HCT116 (cell line): ENCODE measurements around the gene SHROOM1. TPM values are rescaled to one million over a fixed set of nuclear protein-coding genes. Genes with fewer than 3 reads are reported as not detected.

Experiments
- ATAC-seq: fragments of 200-7000 bp; cut with Tn5 transposase; 2 replicates; pipeline ENCODE4 v1.9.1; 2020; ENCODE audit warnings: mild to moderate bottlenecking, moderate library complexity
- BruUV-seq: library from RNA; stranded (reverse); fragments of 400-500 nt; replicated peaks from 2 replicates; lab custom pipeline; 2021; lab: Mats Ljungman, UMichigan
- CTCF ChIA-PET: fragments of 300-600 bp; sonication (Branson Sonifier 250); formaldehyde crosslinking; loops from one replicate; lab custom pipeline; 2021; ENCODE audit warnings: antibody characterized with exemption; lab: Charles Lee
- POLR2A ChIA-PET: fragments of 300-600, 350-600 bp; sonication (Branson Sonifier 250); formaldehyde crosslinking; loops from one replicate; lab custom pipeline; 2021; ENCODE audit warnings: antibody characterized with exemption; lab: Charles Lee
- RAD21 ChIA-PET, 2 experiments: fragments of 300-600 bp; sonication (Branson Sonifier 250); formaldehyde crosslinking; loops; one replicate each; lab custom pipeline; 2023; ENCODE audit warnings: low total read pairs in 2 of 2; ENCODE audit not compliant: uncharacterized antibody in 2 of 2, unreplicated experiment in 2 of 2, low non-redundant PET in 1 of 2; lab: Charles Lee
- DNase-seq: peaks from one replicate; pipeline ENCODE4 v3.0.0-alpha.2; 2010; ENCODE audit warnings: low read depth, low spot score
- H2AFZ ChIP-seq: fragments of 200-600 bp; shearing (Covaris generic), sonication (generic); 2 replicates; pipeline ENCODE4 v1.6.1; 2017; ENCODE audit warnings: low read depth, mixed run types, mixed read lengths, antibody characterized with exemption, low read length; ENCODE audit not compliant: poor library complexity, severe bottlenecking
- H3K27ac ChIP-seq: 2 replicates; pipeline ENCODE4 v1.5.1; 2012; ENCODE audit warnings: low read depth, low read length
- H3K27me3 ChIP-seq: fragments of 200-600 bp; sonication (generic); 2 replicates; pipeline ENCODE4 v1.6.1; 2016; ENCODE audit warnings: mixed run types, low read length, mixed read lengths; ENCODE audit not compliant: insufficient read depth
- H3K36me3 ChIP-seq, 2 experiments: fragments of 200-500 bp in 1 of 2; fragments of 200-600 bp in 1 of 2; sonication (Bioruptor generic) in 1 of 2; sonication (generic) in 1 of 2; 2 replicates each; pipeline versions ENCODE4 v1.5.1 to v1.6.1; 2014 to 2016; ENCODE audit warnings: low read length in 2 of 2, inconsistent platforms in 1 of 2, mixed read lengths in 1 of 2, mixed run types in 1 of 2; ENCODE audit not compliant: insufficient read depth in 2 of 2, control insufficient read depth in 1 of 2
- H3K4me1 ChIP-seq, 2 experiments: fragments of 200-600 bp in 1 of 2; sonication (generic) in 1 of 2; 2 replicates each; pipeline versions ENCODE4 v1.5.1 to v1.6.1; 2012 to 2017; ENCODE audit warnings: low read length in 2 of 2, inconsistent platforms in 1 of 2, mild to moderate bottlenecking in 1 of 2, mixed read lengths in 1 of 2, mixed run types in 1 of 2, moderate library complexity in 1 of 2; ENCODE audit not compliant: insufficient read depth in 2 of 2, control insufficient read depth in 1 of 2
- H3K4me2 ChIP-seq: fragments of 200-600 bp; sonication (generic); 2 replicates; pipeline ENCODE4 v1.6.1; 2017; ENCODE audit warnings: mixed run types, low read length, mixed read lengths
- H3K4me3 ChIP-seq, 2 experiments: fragments of 200-600 bp in 1 of 2; sonication (generic) in 1 of 2; replicated peaks in 1 of 2; 2 replicates each; pipeline ENCODE4 v1.5.1; 2011 to 2016; ENCODE audit warnings: low read length in 2 of 2, control low read depth in 1 of 2, low read depth in 1 of 2, mild to moderate bottlenecking in 1 of 2, mixed read lengths in 1 of 2, mixed run types in 1 of 2
- H3K79me2 ChIP-seq: fragments of 200-600 bp; sonication (generic); 2 replicates; pipeline ENCODE4 v1.6.1; 2017; ENCODE audit warnings: mild to moderate bottlenecking, mixed run types, low read length, moderate library complexity, mixed read lengths; ENCODE audit not compliant: insufficient read depth
- H3K9ac ChIP-seq: fragments of 200-600 bp; sonication (generic); 2 replicates; pipeline ENCODE4 v1.6.1; 2016; ENCODE audit warnings: low read length, mixed read lengths
- H3K9me2 ChIP-seq: fragments of 200-600 bp; sonication (generic), shearing (Covaris generic); 2 replicates; pipeline ENCODE4 v1.6.1; 2017; ENCODE audit warnings: mixed run types, mild to moderate bottlenecking, moderate library complexity; ENCODE audit not compliant: insufficient read depth
- H3K9me3 ChIP-seq, 2 experiments: fragments of 200-500 bp in 1 of 2; fragments of 200-600 bp in 1 of 2; sonication (Bioruptor generic) in 1 of 2; sonication (generic) in 1 of 2; 2 replicates each; pipeline ENCODE4 v1.6.1; 2014 to 2017; ENCODE audit warnings: low read length in 2 of 2, mixed read lengths in 2 of 2, inconsistent platforms in 1 of 2, low read depth in 1 of 2, mild to moderate bottlenecking in 1 of 2, mixed run types in 1 of 2, moderate library complexity in 1 of 2; ENCODE audit not compliant: control insufficient read depth in 1 of 2, insufficient read depth in 1 of 2
- H4K20me1 ChIP-seq: fragments of 200-600 bp; sonication (generic), shearing (Covaris generic); 2 replicates; pipeline ENCODE4 v1.6.1; 2017; ENCODE audit warnings: mixed run types, mild to moderate bottlenecking, moderate library complexity; ENCODE audit not compliant: insufficient read depth
- CBX3 ChIP-seq: IDR thresholded peaks from 2 replicates; pipeline ENCODE4 v1.6.1; 2012; ENCODE audit warnings: low read depth
- CEBPB ChIP-seq: IDR thresholded peaks from 2 replicates; pipeline ENCODE4 v1.6.1; 2012; ENCODE audit warnings: low read depth
- EGR1 ChIP-seq: IDR thresholded peaks from 2 replicates; pipeline ENCODE4 v1.6.1; 2012; ENCODE audit warnings: low read depth
- ELF1 ChIP-seq: IDR thresholded peaks from 2 replicates; pipeline ENCODE4 v1.6.1; 2012; ENCODE audit warnings: low read depth, borderline replicate concordance
- EZH2 ChIP-seq: fragments of 200-600 bp; sonication (generic); IDR thresholded peaks from 2 replicates; pipeline ENCODE4 v1.6.1; 2017; ENCODE audit warnings: antibody characterized with exemption, mixed run types
- EZH2phosphoT487 ChIP-seq: fragments of 200-600 bp; IDR thresholded peaks from 2 replicates; pipeline ENCODE4 v1.6.1; 2018; ENCODE audit warnings: antibody characterized with exemption, borderline replicate concordance
- FOSL1 ChIP-seq: IDR thresholded peaks from 2 replicates; pipeline ENCODE4 v1.6.1; 2012; ENCODE audit warnings: low read depth
- JUND ChIP-seq: IDR thresholded peaks from 2 replicates; pipeline ENCODE4 v1.6.1; 2012
- POLR2A ChIP-seq: IDR thresholded peaks from 2 replicates; pipeline ENCODE4 v1.7.0; 2011; ENCODE audit warnings: borderline replicate concordance; ENCODE audit not compliant: insufficient read depth, insufficient read length; ENCODE audit errors: extremely low read depth
- POLR2AphosphoS5 ChIP-seq: IDR thresholded peaks from 2 replicates; pipeline ENCODE4 v1.6.1; 2011; ENCODE audit warnings: mild to moderate bottlenecking, low read depth, low read length, moderate library complexity
- SIN3A ChIP-seq: IDR thresholded peaks from 2 replicates; pipeline ENCODE4 v1.6.1; 2012; ENCODE audit warnings: low read depth
- SP1 ChIP-seq: IDR thresholded peaks from 2 replicates; pipeline ENCODE4 v1.6.1; 2012; ENCODE audit warnings: low read depth
- SRF ChIP-seq: IDR thresholded peaks from 2 replicates; pipeline ENCODE4 v1.6.1; 2012; ENCODE audit warnings: low read depth
- YY1 ChIP-seq: IDR thresholded peaks from 2 replicates; pipeline ENCODE4 v1.6.1; 2011; ENCODE audit warnings: low read length, low read depth, moderate library complexity, mild to moderate bottlenecking; ENCODE audit not compliant: insufficient replicate concordance; ENCODE audit errors: extremely low read depth
- ZFX ChIP-seq: fragments of 450-650 bp; IDR thresholded peaks from 2 replicates; pipeline ENCODE4 v1.6.1; 2017
- ZNF274 ChIP-seq: fragments of 200-500 bp; sonication (Bioruptor generic); IDR thresholded peaks from 2 replicates; pipeline ENCODE4 v1.6.1; 2014; ENCODE audit warnings: mild to moderate bottlenecking, low read depth, low read length, inconsistent platforms
- intact Hi-C: fragments of 100-400 bp; cut with micrococcal nuclease; formaldehyde crosslinking; loops from 2 replicates; pipeline ENCODE4 v1.10.0; 2022
- total RNA-seq: library from RNA; stranded (reverse); gene quantifications from one replicate; pipeline ENCODE4 v1.2.1, GENCODE V29; 2021; ENCODE audit not compliant: unreplicated experiment
- TF ChIP-seq, protein P1 (sequence below): IDR thresholded peaks from 2 replicates; pipeline ENCODE4 v1.6.1; 2012

Gene SHROOM1
- total RNA-seq, 1 experiment from 2014 or later, result 9.5 TPM

DNA sequence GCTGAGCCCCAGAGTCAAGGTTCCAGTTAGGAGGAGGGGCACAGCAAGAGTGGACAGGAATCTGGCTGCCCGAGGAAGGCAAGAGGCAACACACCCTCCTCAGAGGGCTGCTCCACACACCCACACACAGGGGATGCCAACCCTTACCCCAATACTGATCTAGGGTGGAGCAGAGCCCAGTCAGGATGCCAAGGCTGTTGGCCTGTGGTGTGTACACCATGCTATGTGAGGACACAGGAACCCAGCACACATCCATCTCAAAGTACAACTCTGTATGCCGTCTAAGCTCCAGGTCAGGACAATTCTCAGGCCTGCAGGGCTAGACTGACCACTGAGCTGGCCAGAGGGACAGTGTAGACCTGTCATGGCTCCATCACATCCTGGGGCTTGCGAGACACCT is 56.0 kb downstream of the SHROOM1 start (continued):
- no peak for TF ChIP-seq ZFX
- no peak for TF ChIP-seq CBX3
- no peak for TF ChIP-seq SRF
- TF ChIP-seq POLR2AphosphoS5, result no peak

DNA sequence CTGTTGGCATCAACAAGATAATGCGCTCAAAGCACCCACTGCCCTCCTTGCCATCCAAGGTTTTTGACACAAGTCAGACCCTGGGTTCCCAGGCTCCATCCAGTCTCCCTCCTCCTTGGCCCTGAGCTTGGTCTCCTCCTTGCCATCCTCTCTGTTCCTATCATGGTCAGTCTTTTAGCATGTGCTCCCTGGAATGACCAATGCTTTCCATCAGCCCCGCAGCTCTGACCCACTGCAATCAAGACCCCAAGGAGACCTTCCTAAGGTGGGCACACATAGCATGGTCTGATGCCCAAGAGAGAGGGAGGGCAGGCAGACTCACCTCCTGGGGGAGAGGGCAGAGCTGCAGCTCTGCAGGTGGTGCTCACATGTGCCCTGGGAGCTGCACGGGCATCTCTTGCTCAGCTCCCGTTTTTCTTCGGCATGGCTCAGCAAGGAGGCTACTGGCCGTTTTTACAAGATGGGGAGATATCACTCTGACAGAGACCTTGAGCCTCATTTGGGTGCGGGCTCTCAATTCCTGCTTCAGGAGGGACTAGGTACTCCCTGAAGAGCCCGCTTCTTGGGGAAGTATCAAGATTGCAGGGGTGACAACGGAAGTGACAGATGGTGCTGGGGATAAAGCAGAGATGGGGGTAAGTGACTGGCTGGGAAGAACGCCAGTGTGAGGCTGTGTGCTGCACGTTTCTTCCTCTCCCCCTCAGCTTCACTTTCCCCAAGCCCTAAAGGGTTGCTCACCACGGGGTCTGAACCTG is 56.7 kb downstream of the SHROOM1 start:
- TF ChIP-seq ELF1 (no peak), SIN3A (no peak), POLR2A (no peak), SP1 (no peak), ZNF274 (no peak), EZH2 (no peak), YY1 (no peak), EGR1 (no peak), EZH2phosphoT487 (no peak), CEBPB (no peak), JUND (no peak), FOSL1 (no peak)
- TF ChIP-seq, protein P1, sequence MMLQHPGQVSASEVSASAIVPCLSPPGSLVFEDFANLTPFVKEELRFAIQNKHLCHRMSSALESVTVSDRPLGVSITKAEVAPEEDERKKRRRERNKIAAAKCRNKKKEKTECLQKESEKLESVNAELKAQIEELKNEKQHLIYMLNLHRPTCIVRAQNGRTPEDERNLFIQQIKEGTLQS, result no peak
- Histone ChIP-seq H3K9me3 (no peaks in the 10 kb centered on the region), H3K4me3 (no peak overlapping the region), H3K4me2 (no peak overlapping the region), H3K36me3 (no peaks in the 10 kb centered on the region), H3K27ac (no peak overlapping the region), H2AFZ (no peak overlapping the region), H3K9me2 (no peaks in the 10 kb centered on the region), H3K27me3 (no peaks in the 10 kb centered on the region), H3K9ac (no peak overlapping the region), H4K20me1 (no peaks in the 10 kb centered on the region), H3K79me2 (peaks cover 22% of the 10 kb centered on the region), H3K4me1 (peaks cover 12 to 24% of the 10 kb centered on the region in 2 experiments)
- no peak for DNase-seq
- ChIA-PET POLR2A (no interaction called here), RAD21 (no interaction called here), CTCF (no interaction called here)
- intact Hi-C loops, result no loop called here
- no TSS peak for BruUV-seq
- no peak for ATAC-seq
